IPS DF 4.7 (cell line): ENCODE measurements around the gene HMCN2.

Source experiments
- DNase-seq: peaks from one replicate; pipeline ENCODE4 v3.0.0-alpha.2; 2013; ENCODE audit warnings: low spot score; ENCODE audit errors: extremely low read depth

The HMCN2 gene, protein sequence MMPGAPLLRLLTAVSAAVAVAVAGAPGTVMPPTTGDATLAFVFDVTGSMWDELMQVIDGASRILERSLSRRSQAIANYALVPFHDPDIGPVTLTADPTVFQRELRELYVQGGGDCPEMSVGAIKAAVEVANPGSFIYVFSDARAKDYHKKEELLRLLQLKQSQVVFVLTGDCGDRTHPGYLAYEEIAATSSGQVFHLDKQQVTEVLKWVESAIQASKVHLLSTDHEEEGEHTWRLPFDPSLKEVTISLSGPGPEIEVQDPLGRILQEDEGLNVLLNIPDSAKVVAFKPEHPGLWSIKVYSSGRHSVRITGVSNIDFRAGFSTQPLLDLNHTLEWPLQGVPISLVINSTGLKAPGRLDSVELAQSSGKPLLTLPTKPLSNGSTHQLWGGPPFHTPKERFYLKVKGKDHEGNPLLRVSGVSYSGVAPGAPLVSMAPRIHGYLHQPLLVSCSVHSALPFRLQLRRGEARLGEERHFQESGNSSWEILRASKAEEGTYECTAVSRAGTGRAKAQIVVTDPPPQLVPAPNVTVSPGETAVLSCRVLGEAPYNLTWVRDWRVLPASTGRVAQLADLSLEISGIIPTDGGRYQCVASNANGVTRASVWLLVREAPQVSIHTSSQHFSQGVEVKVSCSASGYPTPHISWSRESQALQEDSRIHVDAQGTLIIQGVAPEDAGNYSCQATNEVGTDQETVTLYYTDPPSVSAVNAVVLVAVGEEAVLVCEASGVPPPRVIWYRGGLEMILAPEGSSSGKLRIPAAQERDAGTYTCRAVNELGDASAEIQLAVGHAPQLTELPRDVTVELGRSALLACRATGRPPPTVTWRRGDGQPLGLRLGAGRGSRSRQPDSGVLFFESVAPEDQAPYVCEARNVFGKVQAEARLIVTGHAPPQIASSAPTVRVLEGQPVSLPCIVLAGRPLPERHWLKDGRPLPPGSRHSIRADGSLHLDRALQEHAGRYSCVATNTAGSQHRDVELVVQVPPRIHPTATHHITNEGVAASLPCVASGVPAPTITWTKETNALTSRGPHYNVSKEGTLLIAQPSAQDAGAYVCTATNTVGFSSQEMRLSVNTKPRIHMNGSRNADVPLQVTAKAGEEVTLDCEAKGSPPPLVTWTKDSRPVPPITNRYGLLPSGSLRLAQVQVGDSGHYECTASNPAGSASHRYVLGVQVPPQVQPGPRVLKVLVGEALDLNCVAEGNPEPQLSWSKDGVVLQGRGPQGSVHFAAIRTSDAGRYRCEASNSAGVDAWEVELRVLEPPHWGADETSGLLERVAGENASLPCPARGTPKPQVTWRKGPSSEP (N-terminal part only)

DNA sequence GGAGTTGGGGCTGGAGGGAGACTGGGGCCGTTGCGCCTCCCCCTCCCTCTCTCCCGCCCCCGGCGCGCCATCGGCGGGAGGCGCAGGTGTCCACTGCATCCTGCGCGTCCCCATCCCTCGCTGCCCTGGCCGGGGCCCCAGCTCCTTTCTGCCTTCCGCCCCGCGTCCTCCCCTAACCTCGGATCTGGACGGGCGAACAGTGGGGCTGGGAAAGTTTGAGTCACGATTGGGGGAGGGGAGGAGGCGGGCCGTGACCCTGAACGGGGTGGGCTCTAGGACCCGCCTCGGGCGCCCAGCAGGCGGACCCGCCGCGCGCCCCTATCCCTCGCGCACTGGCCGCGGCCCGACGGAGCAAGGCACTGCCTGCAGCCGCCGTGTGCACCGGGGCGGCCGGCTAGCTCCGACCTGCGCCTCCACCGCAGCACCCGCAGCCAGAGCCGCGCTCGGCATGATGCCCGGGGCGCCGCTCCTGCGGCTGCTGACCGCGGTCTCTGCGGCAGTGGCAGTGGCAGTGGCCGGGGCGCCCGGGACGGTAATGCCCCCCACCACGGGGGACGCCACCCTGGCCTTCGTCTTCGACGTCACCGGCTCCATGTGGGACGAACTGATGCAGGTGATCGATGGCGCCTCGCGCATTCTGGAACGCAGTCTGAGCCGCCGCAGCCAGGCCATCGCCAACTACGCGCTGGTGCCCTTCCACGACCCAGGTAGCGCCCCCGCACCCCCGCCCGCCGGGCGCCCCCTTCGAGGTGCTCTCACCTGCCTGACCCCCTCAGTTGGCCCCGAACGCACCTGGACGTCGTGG lies at the start of gene HMCN2:
Gene HMCN2 (plus strand): TSS at position 330 of the 805 bp plus-strand sequence. CDS start 119 bp downstream, at position 449.
- no peak for DNase-seq

DNA sequence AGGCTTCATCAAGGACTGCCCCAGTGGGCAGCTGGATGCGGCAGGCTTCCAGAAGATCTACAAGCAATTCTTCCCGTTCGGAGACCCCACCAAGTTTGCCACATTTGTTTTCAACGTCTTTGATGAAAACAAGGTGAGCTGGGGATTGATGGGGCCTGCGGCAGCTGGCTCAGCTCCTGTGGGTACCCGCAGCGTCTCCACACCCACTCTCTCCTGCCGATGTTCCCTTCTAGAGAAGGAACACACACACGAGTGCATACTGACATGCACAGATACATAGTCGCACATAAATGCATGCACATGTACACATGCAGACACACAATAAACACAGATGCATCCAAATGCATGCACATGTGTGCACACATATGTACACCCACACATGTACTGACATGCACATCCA lies 47.7 kb upstream of the HMCN2 start:
- no peak for DNase-seq

DNA sequence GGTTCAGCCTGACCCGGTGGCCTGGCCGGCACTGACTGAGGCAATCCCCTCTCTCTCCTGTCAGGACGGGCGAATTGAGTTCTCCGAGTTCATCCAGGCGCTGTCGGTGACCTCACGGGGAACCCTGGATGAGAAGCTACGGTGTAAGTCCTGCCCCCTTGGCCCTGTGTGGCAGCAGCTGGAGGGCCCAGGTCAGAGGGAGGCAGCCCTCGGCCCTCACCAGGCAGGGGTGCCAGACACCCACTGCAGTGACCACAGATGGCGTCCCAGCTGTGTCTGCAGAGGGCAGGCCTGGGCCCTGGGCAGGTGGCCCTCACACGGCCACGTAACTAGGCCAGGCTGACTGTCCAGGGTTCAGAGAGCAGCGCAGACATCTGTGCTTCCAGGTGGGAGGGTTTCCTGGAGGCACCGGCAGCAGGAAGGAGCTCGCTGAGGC lies 45.9 kb upstream of the HMCN2 start:
- no peak for DNase-seq

DNA sequence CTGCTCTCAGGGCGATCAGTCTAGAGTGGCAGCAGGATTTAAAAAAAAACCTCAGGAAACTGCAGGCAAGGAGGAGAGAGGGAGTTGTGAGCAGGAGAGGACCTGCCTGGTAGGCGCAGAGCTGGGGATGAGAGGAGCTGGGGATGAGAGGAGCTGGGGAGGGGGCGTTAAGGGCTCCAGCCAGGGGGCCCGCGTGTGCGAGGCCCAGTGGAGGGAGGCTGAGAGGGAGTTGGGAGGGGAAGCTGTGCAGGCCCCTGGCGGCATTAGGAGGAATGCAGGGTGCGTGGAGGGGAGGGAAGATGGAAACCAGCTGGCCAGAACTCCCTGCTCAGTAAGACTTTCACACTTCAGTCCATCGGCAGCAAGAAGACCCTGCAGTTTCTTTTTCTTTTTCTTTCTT lies 45.2 kb upstream of the HMCN2 start:
- no peak for DNase-seq

DNA sequence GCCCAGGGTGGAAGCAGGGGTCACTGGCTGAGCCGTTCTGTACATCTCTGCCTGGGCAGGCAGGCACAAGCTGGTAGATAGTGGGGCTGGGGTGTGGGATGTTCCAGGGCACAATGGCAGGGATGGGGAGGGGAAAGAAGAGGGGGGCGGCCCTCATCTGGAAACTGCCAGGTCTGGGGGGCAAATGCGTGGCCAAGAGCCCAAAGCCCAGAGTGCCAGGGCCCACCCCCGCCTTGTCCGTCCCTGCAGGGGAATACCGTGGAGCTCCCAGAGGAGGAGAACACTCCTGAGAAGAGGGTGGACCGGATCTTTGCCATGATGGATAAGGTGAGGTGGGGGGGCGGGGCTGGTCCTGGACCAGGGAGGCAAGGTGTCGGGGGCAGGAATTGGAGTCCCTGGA lies 42.7 kb upstream of the HMCN2 start:
- DNase-seq: no peak

DNA sequence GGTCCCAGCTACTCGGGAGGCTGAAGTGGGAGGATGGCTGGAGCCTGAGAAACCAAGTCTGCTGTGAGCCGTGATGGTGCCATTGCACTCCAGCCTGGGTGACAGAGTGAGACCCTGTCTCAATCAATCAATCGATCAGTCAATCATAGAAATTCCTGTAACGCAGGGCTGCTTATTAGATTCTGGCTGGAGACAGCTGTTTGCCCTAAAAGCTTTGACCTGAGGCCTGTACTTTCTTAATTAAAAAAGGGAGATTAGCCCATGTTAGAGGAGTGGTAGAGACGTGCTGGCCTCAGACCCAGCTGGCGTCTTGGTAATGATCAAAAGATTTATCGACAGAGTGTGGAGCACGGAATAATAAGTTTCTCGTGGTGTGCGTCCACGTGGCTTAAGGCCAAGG lies 40.5 kb upstream of the HMCN2 start:
- no peak for DNase-seq

DNA sequence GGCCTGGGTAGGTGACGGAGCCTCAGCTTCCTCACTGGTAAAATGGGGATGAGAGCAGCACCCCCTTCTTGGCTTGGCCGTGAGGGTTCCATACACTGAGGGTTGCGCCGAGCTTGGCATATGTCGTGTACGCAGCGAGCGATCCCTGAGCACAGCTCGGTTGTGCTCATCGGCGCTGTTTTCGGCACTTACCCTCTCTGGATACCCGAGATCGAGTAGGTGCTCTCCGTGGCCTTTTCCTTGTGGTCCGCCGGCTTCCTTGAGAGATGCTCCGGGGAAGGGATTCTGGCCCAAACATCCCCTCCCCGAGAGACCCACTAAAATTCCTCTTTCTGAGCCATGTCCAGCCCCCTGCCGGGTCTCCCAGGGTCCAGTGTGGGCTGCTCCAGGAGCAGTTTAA lies 40.0 kb upstream of the HMCN2 start:
- no peak for DNase-seq

DNA sequence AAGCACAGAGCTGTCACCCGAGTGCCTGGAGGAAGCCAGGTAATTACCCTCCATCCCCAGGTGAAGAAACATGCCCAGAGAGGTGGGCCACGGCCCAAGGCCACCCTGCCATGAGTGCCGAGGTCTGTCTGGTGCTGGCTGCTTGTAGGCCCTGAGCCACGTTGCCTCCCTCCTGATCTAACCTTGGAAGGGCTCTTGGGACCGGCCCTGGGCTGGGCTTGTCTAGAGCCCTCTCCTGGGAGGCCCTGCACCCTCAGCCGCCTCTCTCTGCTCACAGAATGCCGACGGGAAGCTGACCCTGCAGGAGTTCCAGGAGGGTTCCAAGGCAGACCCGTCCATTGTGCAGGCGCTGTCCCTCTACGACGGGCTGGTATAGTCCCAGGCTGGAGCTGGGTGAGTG lies 39.4 kb upstream of the HMCN2 start:
- no peak for DNase-seq

DNA sequence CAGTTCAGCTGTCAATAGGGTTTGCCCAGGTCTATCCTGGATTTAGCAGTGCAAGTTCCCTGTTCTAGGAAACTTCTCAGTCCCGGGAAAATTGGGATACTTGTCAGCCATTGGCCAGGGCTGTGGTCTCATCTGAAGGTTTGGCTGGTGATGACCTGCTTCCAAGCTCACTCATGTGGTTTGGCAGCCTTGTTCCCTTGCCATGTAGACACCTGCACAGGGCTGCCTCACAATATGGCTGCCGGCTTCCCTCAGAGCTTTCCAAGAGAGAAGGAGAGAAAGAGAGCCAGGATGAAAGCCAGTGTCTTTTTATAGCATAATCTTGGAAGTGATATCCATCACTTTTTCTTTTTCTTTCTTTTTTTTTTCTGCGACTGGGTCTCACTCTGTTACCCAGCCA lies 37.7 kb upstream of the HMCN2 start:
- DNase-seq: no peak

DNA sequence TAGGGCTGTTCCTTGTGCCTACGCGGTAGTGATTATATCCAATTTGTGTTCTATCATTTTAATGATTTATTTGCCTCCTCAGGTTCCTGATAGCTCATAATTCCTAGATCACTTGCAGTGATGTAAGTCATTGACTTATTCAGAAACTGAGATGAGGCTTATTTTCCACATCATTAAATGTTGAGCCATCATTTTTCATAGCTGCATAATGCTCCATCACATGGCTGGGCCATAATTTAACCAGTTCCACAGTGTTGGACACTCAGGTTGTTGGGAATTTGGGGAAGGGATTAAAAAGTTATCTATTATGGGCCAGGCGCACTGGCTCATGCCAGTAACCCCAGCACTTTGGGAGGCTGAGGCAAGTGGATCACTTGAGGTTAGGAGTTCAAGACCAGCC lies 35.8 kb upstream of the HMCN2 start:
- no peak for DNase-seq

DNA sequence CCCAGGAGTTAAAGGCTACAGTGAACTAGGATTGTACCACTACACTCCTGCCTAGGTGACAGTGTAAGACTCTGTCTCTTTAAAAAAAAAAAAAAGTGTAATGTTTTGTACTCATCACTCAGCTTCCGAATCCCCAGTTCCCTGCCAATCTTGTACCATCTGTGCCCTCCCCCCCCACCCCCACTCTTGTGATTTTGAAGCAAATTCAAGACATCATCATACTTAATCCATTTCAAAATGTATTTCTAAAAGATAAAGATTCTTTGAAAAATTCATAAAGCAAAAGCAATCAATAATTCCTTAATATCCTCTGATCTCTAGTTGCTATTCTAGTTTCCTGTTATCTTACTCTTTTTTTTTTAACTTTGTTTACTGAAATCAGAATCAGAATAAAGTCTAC lies 34.9 kb upstream of the HMCN2 start:
- DNase-seq: no peak

DNA sequence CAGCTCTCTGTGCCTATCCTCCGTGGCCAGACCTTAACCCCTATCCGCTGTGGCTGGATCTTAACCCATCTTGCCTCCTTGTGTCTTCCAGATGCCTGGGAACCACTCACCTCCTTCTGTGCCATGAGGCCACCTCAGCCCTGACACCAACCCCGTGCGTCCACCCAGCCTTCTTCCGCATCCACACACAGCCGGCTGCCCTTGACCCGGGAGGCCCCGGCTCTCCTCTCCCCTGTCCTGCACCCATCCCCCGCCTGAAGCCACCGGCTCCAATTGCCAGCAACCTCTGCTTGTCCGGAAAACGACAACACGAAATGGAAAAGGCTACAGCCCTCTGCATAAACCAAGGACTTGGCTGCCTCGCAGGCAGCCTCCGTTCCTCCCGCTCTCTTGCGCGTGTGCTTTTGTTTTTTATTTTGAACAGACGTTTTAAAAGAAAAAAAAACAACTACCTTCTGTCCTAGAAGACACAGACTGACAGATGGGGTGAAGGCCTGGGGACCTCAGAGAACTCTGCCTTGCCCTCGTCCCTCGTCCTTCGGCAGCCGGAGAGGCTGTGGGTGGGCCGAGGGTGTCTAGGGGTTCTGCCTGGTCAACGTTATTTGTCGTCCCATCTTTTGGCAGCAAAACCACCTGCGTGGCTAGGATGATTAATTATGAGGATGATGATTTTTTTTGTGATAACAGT lies 32.5 kb upstream of the HMCN2 start:
- DNase-seq: no peak

DNA sequence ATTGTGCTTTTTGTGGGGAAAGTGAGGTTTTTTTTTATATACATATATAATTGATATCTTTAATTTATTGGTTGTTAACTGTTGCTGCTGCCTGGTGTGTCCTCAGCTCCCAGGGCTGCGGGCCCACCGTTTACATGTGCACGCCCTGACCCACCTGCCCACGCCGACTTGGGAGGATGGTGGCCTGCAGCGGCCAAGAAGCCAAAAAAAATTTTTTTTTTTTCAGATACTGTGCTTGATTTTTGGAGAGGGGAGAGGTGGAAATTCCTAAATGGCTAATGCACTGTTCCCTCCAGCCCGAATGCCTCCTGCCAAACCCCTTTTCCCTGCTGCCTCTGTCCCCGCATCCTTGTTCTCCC lies 32.0 kb upstream of the HMCN2 start:
- DNase-seq: no peak

DNA sequence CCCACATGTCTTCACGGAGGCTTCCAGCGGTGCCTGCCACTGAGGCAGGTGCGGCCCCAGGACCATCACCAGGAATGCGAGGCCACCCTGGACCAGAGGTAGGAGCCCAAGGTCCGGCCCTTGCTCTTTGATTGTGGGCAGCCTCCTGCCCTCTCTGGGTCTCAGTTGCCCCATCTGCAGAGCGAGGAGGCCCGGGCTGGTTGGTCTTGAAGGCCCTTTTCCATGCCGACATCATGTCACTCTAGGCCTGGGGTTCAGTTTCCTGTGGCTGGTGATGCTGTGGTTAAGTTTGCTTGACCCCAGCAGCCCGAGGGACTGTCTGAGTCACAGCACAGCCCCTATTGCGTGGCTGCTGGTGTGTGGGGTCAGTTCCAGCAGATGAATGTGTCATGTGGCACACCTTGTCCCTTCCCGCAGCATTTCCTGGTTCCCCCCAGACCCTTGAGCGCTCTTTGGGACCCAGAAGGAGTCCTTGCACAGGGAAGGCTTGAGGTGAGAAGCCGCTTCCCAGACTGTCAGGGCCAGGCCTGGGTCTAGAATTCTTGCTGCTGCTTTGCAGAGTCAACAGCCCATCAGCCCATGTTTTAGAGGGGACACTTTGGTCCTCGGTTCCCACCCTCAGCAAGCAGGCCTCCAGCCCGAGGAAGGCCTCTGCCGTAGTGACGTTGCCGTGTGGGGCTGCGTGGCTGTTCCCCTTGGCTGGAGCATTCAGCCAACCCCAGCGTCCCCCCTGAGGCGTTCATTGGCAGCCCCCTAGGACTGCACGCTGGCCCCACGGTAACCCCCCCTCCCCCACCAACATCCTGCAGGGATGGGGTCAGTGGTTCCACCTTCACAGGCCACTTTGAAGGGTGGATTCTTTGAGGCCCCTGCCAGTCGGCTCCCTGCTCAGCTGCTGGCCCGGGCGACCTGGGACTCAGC lies 31.0 kb upstream of the HMCN2 start:
- no peak for DNase-seq

DNA sequence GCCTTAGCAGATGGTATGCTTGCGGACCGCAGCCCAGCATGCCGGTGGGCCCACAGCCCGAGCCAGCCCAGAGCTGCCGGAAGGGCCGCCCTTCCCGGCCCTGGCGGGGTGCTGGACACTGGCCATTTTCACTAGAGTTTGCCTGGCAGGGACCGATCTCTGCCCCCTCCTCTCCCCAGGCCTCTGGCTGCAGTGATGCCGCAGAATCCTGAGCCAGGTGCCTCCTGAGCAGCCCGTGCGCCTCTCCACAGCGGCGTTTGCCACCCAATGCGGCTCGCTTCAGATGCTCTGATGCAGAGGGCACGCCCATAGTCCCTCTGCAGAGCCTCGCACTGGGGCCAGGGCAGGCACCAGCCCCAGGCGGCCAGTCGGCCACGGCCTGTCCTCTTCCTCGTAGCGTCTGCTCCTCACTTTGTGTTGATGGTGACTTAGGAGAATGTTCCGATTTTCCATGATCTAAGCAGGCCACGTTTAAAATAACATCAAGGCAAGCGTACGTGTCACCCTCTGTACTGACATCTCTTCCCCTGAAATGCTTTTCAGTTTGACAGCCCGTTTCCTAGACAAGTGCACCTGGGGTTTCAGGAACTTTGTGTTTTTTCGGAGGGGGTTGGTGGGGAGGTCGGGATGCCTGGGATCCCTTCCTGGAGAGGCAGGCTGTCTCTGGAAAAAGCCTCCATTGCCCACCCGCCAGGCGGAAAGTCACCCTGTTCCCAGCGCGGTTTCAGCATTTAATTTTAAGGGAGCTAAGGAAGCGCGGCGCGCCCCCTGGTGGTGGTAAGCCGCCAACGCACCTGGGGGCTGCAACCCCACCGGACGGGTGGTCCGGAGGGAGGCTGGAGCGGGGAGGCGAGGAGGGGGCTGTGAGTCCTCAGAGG lies 29.8 kb upstream of the HMCN2 start:
- DNase-seq: no peak

DNA sequence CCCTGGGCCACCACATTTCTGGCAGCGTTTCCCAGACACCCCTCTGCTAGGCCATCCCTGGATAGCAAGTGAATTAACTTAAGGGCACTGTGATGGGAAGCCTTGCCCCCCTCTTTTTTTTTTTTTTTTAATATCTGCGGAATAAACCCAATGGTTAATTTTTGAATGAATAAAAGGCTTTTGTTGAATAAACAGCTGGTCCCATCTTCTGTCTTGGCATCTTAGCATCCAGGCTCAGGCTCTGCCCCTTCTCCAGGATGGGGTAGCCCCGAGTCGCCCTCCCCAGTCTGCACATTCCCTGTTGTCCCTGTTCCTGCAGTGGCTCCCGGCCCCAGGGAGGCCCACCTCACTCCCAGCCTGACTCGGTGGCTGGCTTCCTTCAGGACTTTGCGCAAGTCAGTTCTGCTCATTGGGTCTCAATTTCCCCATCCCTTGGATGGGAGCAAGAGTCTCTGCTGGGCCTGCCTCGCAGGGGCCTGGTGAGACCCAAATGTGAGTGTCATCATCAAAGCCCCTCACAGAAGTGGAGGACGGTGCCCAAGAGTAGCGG lies 29.0 kb upstream of the HMCN2 start:
- no peak for DNase-seq

DNA sequence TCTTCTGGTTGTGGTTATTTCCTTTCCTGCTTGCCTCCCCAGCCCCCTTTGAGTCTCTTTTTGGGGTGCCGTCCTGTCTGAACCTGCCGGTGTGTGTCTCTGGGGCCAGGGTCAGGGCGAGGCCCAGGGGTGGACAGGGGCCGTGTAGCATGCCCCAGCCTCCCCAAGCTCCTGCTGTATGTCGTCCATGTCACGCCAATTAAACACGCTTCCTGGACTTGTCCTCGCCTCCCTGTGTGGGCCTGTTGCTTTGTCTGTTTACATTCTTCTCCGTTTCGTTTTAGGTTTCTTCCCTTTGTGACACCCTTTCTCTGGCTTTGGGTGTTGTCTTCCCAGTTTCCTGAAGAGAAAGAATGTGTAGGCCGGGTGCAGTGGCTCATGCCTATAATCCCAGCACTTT lies 28.5 kb upstream of the HMCN2 start:
- no peak for DNase-seq
